SK-N-SH (cell line): ENCODE data around the gene INKA1. TPM values are rescaled to one million over a fixed set of nuclear protein-coding genes. Genes with fewer than 3 reads are reported as not detected.
A peak's percentile ranks its signal among the peaks of the same experiment; 100 is the strongest.

Experiments used
- CTCF ChIA-PET: fragments of 300-600, 350-600 bp; formaldehyde crosslinking; extraction: SDS; loops from one replicate; lab custom pipeline; 2021; lab: Yijun Ruan, JAX
- POLR2A ChIA-PET: fragments of 350-600 bp; sonication (Branson Sonifier 250); formaldehyde crosslinking; extraction: SDS; loops from one replicate; lab custom pipeline; 2020; ENCODE audit warnings: antibody characterized with exemption, inconsistent platforms; lab: Yijun Ruan, JAX
- DNase-seq: peaks from one replicate; pipeline ENCODE4 v3.0.0; 2012
- H2AFZ ChIP-seq: fragments of 200-600 bp; sonication (generic); 2 replicates; pipeline ENCODE4 v1.8.1; 2016; ENCODE audit warnings: antibody characterized with exemption, mild to moderate bottlenecking, low read depth
- H3F3A ChIP-seq: fragments of 200-600 bp; sonication (generic); replicated peaks from 2 replicates; pipeline ENCODE3; 2016; ENCODE audit warnings: antibody characterized with exemption, mild to moderate bottlenecking; ENCODE audit not compliant: insufficient read depth
- H3K27ac ChIP-seq, 2 experiments: fragments of 200-500 bp in 1 of 2; fragments of 200-600 bp in 1 of 2; sonication (Bioruptor generic) in 1 of 2; sonication (generic), shearing (Covaris generic) in 1 of 2; 2 replicates each; pipeline versions ENCODE4 v1.5.1 to v1.6.1; 2014 to 2016; ENCODE audit warnings: low read depth in 2 of 2, inconsistent platforms in 1 of 2, low read length in 1 of 2, mild to moderate bottlenecking in 1 of 2, mixed read lengths in 1 of 2
- H3K27me3 ChIP-seq: fragments of 200-600 bp; sonication (generic), shearing (Covaris generic); 2 replicates; pipeline ENCODE4 v1.6.1; 2016; ENCODE audit warnings: mixed run types; ENCODE audit not compliant: insufficient read depth
- H3K36me3 ChIP-seq, 2 experiments: fragments of 200-500 bp in 1 of 2; fragments of 200-600 bp in 1 of 2; sonication (Bioruptor generic) in 1 of 2; sonication (generic) in 1 of 2; replicated peaks in 1 of 2; 2 replicates each; pipeline versions ENCODE3 to v1.5.1; 2014 to 2016; ENCODE audit warnings: low read length in 1 of 2, mild to moderate bottlenecking in 1 of 2; ENCODE audit not compliant: insufficient read depth in 2 of 2, control insufficient read depth in 1 of 2
- H3K4me1 ChIP-seq, 2 experiments: fragments of 200-500 bp in 1 of 2; fragments of 200-600 bp in 1 of 2; sonication (Bioruptor generic) in 1 of 2; sonication (generic), shearing (Covaris generic) in 1 of 2; 2 replicates each; pipeline versions ENCODE4 v1.5.1 to v1.6.1; 2014 to 2016; ENCODE audit warnings: low read depth in 1 of 2, low read length in 1 of 2, mixed run types in 1 of 2; ENCODE audit not compliant: insufficient read depth in 2 of 2, control insufficient read depth in 1 of 2
- H3K4me2 ChIP-seq: fragments of 200-600 bp; sonication (generic), shearing (Covaris generic); 2 replicates; pipeline ENCODE4 v1.6.1; 2017; ENCODE audit warnings: mixed run types
- H3K4me3 ChIP-seq, 2 experiments: fragments of 200-500 bp in 1 of 2; fragments of 200-600 bp in 1 of 2; sonication (Bioruptor generic) in 1 of 2; sonication (generic), shearing (Covaris generic) in 1 of 2; 2 replicates each; pipeline versions ENCODE4 v1.5.1 to v1.8.1; 2014 to 2016; ENCODE audit warnings: low read depth in 2 of 2, inconsistent platforms in 1 of 2, low read length in 1 of 2, mild to moderate bottlenecking in 1 of 2, mixed read lengths in 1 of 2, moderate library complexity in 1 of 2
- H3K79me2 ChIP-seq: fragments of 200-600 bp; sonication (generic); 2 replicates; pipeline ENCODE4 v1.8.1; 2017; ENCODE audit warnings: mild to moderate bottlenecking; ENCODE audit not compliant: insufficient read depth
- H3K9ac ChIP-seq: fragments of 200-600 bp; sonication (generic); 2 replicates; pipeline ENCODE4 v1.6.1; 2017; ENCODE audit warnings: mixed run types
- H3K9me2 ChIP-seq: fragments of 200-600 bp; sonication (generic); 2 replicates; pipeline ENCODE4 v1.6.1; 2017; ENCODE audit warnings: mixed run types
- H3K9me3 ChIP-seq: fragments of 200-600 bp; sonication (generic); 2 replicates; pipeline ENCODE4 v1.6.1; 2017; ENCODE audit warnings: mixed run types, mild to moderate bottlenecking, moderate library complexity
- H4K20me1 ChIP-seq: fragments of 200-600 bp; sonication (generic); 2 replicates; pipeline ENCODE4 v1.6.1; 2017; ENCODE audit warnings: mild to moderate bottlenecking, mixed run types; ENCODE audit not compliant: insufficient read depth
- CHD2 ChIP-seq: fragments of 150-350 bp; IDR thresholded peaks from 2 replicates; pipeline ENCODE4 v1.6.1; 2018; ENCODE audit warnings: low read length; ENCODE audit not compliant: partially characterized antibody
- ELF1 ChIP-seq: IDR thresholded peaks from 2 replicates; pipeline ENCODE4 v1.4.0; 2012
- EP300 ChIP-seq, 2 experiments: IDR thresholded peaks; 2 replicates each; pipeline versions ENCODE4 v1.4.0 to v1.6.1; 2012; ENCODE audit warnings: borderline replicate concordance in 1 of 2, low read depth in 1 of 2, low read length in 1 of 2
- EZH2phosphoT487 ChIP-seq: fragments of 200-600 bp; sonication (generic); IDR thresholded peaks from 2 replicates; pipeline ENCODE4 v1.6.1; 2017; ENCODE audit warnings: low read depth, mixed run types, mild to moderate bottlenecking, antibody characterized with exemption, moderate library complexity, borderline replicate concordance
- FOXJ3 ChIP-seq: sonication (generic); formaldehyde crosslinking; IDR thresholded peaks from 2 replicates; pipeline ENCODE4 v1.5.1; 2020; ENCODE audit warnings: mild to moderate bottlenecking, missing genetic modification reagents
- FOXM1 ChIP-seq: IDR thresholded peaks from 2 replicates; pipeline ENCODE4 v1.4.0; 2012; ENCODE audit warnings: low read depth, mild to moderate bottlenecking
- GABPA ChIP-seq: IDR thresholded peaks from 2 replicates; pipeline ENCODE4 v1.4.0; 2012; ENCODE audit warnings: low read depth, mild to moderate bottlenecking
- JUND ChIP-seq: IDR thresholded peaks from 2 replicates; pipeline ENCODE4 v1.4.0; 2012
- MEF2A ChIP-seq: IDR thresholded peaks from 2 replicates; pipeline ENCODE4 v1.4.0; 2012; ENCODE audit warnings: low read depth, borderline replicate concordance
- NFIC ChIP-seq: IDR thresholded peaks from 2 replicates; pipeline ENCODE4 v1.4.0; 2012; ENCODE audit warnings: borderline replicate concordance
- NRF1 ChIP-seq: IDR thresholded peaks from 2 replicates; pipeline ENCODE4 v1.6.1; 2012; ENCODE audit warnings: low read depth, mild to moderate bottlenecking, low read length
- RAD21 ChIP-seq: IDR thresholded peaks from 2 replicates; pipeline ENCODE4 v1.6.1; 2012; ENCODE audit warnings: mild to moderate bottlenecking, low read length
- RFX5 ChIP-seq: IDR thresholded peaks from 2 replicates; pipeline ENCODE4 v1.6.1; 2012; ENCODE audit warnings: mild to moderate bottlenecking, improper control_type of control experiment, low read length
- SIN3A ChIP-seq: IDR thresholded peaks from 2 replicates; pipeline ENCODE4 v1.6.1; 2012; ENCODE audit warnings: low read depth, mild to moderate bottlenecking, low read length, moderate library complexity, borderline replicate concordance
- SMC3 ChIP-seq: IDR thresholded peaks from 2 replicates; pipeline ENCODE4 v1.6.1; 2012; ENCODE audit warnings: low read depth, low read length, improper control_type of control experiment
- TAF1 ChIP-seq: IDR thresholded peaks from 2 replicates; pipeline ENCODE4 v1.6.1; 2012; ENCODE audit warnings: low read depth, mild to moderate bottlenecking, low read length, moderate library complexity, borderline replicate concordance
- TCF12 ChIP-seq: IDR thresholded peaks from 2 replicates; pipeline ENCODE4 v1.4.0; 2012
- YY1 ChIP-seq: IDR thresholded peaks from 2 replicates; pipeline ENCODE4 v1.4.0; 2012; ENCODE audit warnings: low read depth, mild to moderate bottlenecking
- WGBS: methylation state at CpG from one replicate; pipeline ENCODE4 v1.1.6; 2017; ENCODE audit warnings: low lambda C conversion rate; 5-methylcytosine and 5-hydroxymethylcytosine counted together
- polyA plus RNA-seq, 3 experiments: library from polyadenylated mRNA; depleted of rRNA; stranded (reverse); fragments of >200 nt; gene quantifications; 2 replicates each; pipeline ENCODE4 v1.2.3, GENCODE V29; 2012
- TF ChIP-seq, protein P1 (sequence below): IDR thresholded peaks from 2 replicates; pipeline ENCODE4 v1.4.0; 2012; ENCODE audit warnings: low read depth, borderline replicate concordance
- TF ChIP-seq, protein P2 (sequence below): fragments of 200-600 bp; sonication (generic); IDR thresholded peaks from 2 replicates; pipeline ENCODE4 v1.6.1; 2017; ENCODE audit warnings: antibody characterized with exemption, mild to moderate bottlenecking, moderate library complexity
- TF ChIP-seq, protein P3 (sequence below): IDR thresholded peaks from 2 replicates; pipeline ENCODE4; 2012
- TF ChIP-seq, protein P4 (sequence below): fragments of 150-350 bp; IDR thresholded peaks from 2 replicates; pipeline ENCODE4 v1.6.1; 2017; ENCODE audit warnings: antibody characterized with exemption, low read length, low read depth, borderline replicate concordance
- TF ChIP-seq, protein P5 (sequence below): IDR thresholded peaks from 2 replicates; pipeline ENCODE4 v1.4.0; 2012; ENCODE audit warnings: low read depth

INKA1 gene
- 2.6 and 3.4 TPM in 2 replicates for polyA plus RNA-seq (2012; rRNA removed)
- polyA plus RNA-seq (2012; cell fraction: cytosol; rRNA removed): 1.6 and 2.2 TPM in 2 replicates
- polyA plus RNA-seq (2012; cell fraction: nucleus; rRNA removed): 1.6 and 3.8 TPM in 2 replicates

DNA sequence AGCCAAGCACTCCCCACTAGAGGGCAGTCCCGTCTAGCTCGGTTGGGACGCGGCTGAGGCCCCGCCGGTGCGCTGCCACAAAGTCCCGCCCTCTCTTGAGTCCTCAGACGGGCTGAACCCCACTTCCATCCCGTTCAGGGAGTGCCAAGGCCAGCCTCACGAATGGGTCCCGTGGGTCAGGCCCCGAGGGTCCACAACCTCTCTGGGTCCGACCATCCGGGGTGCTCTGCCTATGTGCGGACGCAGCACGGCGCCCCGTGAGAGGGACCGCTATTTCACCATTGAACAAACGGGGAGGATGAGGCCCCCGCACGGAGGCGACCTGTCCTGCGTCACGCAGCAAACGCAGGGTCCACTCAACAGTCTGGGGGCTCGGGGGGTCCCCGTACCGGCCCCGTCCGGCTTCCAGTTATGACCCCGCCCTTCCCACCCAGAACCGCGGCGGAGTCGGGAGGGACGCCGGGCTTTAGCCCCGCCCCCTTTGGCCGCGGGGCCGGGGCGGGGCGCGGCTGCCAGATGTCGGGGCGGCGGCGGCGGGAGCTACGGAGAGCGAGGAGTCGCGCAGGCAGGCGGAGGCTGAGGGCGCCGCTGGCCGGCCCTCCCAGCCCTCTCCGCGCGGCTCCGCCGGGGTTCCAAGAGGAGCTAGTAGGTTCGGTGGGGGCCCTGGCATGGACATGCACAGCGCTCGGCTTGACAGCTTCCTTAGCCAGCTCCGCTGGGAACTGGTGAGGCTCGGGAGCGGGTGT lies at the start of gene INKA1:
Gene INKA1 (plus strand): TSS at position 543 of the 746 bp plus-strand sequence. CDS start 132 bp downstream, at position 675.
- no peaks in the 10 kb centered on the region for H4K20me1 ChIP-seq
- H3K9me2 ChIP-seq: no peaks in the 10 kb centered on the region
- H2AFZ ChIP-seq: peak within 1 kb of the TSS; percentile 95
- peak within 1 kb of the TSS; percentile 83 to 94 for H3K4me3 ChIP-seq
- peak within 1 kb of the TSS; percentile 31 to 98; a peak in 3 of 4 replicates for H3K27ac ChIP-seq
- no peaks in the 10 kb centered on the region for H3K36me3 ChIP-seq
- POLR2A ChIA-PET: interaction anchor here (0.6 to 5.0 kb wide), 9 partner anchors 37 to 183 kb away, joined by 3 to 37 read pairs (median 3); partner anchors contain the start of gene RBM6
- peaks cover 16 to 43% of the 10 kb centered on the region in 2 experiments for H3K4me1 ChIP-seq
- no peaks in the 10 kb centered on the region for H3F3A ChIP-seq
- no peaks in the 10 kb centered on the region for H3K79me2 ChIP-seq
- H3K27me3 ChIP-seq: no peaks in the 10 kb centered on the region
- TF ChIP-seq NRF1 (no peak), SIN3A (peak; percentile 79; the same call in 1 of the 2 replicates), ELF1 (no peak), RFX5 (no peak), TAF1 (no peak; the same call in 1 of the 2 replicates), YY1 (no peak), NFIC (0 out of 2 replicates have a peak, but pooled peaks have one; percentile 12), SMC3 (peak; percentile 88), JUND (no peak), FOXM1 (no peak), CHD2 (peak; percentile 30), TCF12 (no peak), FOXJ3 (CRISPR knock-in tag) (no peak), EP300 (IDR thresholded peaks at IDR 0.05; ENCODE audit: borderline replicate concordance in 1 of 2, low read depth in 1 of 2, low read length in 1 of 2) (no peak), RAD21 (peak; percentile 93), GABPA (no peak), MEF2A (no peak), EZH2phosphoT487 (no peak)
- TF ChIP-seq, protein P1, sequence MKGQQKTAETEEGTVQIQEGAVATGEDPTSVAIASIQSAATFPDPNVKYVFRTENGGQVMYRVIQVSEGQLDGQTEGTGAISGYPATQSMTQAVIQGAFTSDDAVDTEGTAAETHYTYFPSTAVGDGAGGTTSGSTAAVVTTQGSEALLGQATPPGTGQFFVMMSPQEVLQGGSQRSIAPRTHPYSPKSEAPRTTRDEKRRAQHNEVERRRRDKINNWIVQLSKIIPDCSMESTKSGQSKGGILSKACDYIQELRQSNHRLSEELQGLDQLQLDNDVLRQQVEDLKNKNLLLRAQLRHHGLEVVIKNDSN: no peak
- TF ChIP-seq, protein P2, sequence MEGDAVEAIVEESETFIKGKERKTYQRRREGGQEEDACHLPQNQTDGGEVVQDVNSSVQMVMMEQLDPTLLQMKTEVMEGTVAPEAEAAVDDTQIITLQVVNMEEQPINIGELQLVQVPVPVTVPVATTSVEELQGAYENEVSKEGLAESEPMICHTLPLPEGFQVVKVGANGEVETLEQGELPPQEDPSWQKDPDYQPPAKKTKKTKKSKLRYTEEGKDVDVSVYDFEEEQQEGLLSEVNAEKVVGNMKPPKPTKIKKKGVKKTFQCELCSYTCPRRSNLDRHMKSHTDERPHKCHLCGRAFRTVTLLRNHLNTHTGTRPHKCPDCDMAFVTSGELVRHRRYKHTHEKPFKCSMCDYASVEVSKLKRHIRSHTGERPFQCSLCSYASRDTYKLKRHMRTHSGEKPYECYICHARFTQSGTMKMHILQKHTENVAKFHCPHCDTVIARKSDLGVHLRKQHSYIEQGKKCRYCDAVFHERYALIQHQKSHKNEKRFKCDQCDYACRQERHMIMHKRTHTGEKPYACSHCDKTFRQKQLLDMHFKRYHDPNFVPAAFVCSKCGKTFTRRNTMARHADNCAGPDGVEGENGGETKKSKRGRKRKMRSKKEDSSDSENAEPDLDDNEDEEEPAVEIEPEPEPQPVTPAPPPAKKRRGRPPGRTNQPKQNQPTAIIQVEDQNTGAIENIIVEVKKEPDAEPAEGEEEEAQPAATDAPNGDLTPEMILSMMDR: peak; percentile 84
- TF ChIP-seq, protein P3, sequence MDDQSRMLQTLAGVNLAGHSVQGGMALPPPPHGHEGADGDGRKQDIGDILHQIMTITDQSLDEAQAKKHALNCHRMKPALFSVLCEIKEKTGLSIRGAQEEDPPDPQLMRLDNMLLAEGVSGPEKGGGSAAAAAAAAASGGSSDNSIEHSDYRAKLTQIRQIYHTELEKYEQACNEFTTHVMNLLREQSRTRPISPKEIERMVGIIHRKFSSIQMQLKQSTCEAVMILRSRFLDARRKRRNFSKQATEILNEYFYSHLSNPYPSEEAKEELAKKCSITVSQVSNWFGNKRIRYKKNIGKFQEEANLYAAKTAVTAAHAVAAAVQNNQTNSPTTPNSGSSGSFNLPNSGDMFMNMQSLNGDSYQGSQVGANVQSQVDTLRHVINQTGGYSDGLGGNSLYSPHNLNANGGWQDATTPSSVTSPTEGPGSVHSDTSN: no peak
- TF ChIP-seq, protein P4, sequence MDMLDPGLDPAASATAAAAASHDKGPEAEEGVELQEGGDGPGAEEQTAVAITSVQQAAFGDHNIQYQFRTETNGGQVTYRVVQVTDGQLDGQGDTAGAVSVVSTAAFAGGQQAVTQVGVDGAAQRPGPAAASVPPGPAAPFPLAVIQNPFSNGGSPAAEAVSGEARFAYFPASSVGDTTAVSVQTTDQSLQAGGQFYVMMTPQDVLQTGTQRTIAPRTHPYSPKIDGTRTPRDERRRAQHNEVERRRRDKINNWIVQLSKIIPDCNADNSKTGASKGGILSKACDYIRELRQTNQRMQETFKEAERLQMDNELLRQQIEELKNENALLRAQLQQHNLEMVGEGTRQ: no peak
- TF ChIP-seq, protein P5, sequence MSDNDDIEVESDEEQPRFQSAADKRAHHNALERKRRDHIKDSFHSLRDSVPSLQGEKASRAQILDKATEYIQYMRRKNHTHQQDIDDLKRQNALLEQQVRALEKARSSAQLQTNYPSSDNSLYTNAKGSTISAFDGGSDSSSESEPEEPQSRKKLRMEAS: peak; percentile 19; the same call in 1 of the 2 replicates
- peak within 1 kb of the TSS; percentile 73; the same call in 1 of the 2 replicates for H3K9ac ChIP-seq
- no peaks in the 10 kb centered on the region for H3K9me3 ChIP-seq
- CTCF ChIA-PET: interaction anchor here (0.6 to 17.6 kb wide), 44 partner anchors 9 to 354 kb away, joined by 3 to 386 read pairs (median 6); partner anchors contain the start of genes AMIGO3, CAMKV, GMPPB and IP6K1
- DNase-seq: peak; percentile 96
- peak within 1 kb of the TSS; percentile 95 for H3K4me2 ChIP-seq
- under 1% methylated on average over 21 of the region's 71 CpGs for WGBS
